Measurements from ENCODE around the gene EIF3B. TPM values are rescaled to one million over a fixed set of nuclear protein-coding genes. Genes with fewer than 3 reads are reported as not detected.

EIF3B gene
- total and polyA plus RNA-seq, 11 donors: 35.4 to 114 (median 72.4) TPM

DNA sequence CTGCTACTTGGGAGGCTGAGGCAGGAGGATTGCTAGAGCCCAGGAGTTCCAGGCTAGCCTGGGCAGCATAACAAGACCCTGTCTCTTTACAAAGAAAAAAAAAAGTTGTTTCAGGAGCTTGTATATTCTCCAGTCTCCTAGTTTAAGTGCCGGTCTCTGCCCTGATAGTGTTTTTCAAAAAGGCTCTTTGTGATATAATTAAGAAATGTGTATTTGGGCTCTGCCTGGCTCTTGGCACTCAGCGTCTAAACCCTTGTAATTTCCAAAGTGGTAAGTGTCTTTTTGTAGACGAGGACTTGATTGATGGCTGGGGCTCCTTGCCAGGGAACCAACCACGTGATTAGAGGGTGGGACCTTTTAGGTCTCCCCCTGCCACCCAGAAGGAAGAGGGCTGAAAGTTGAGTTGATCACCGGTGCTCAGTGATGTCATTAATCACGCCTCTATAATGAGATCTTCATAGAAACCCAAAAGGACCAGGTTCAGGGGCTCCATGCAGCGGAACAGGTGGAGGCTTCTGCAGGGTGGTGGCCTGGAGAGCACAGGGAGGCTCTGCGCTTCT is 4.4 kb downstream of the EIF3B start:
- intact Hi-C loops (cut with DNase I): loop anchor here in 3 of 10 donors (5.0 to 10.0 kb wide), 4 partner anchors 43 to 114 kb away; partner anchors contain the start of genes CHST12 (in 2 of the 3), MRM2 (in 1 of the 3) and NUDT1 (in 1 of the 3)

GRCh38 chr7:2359610-2360009 is 5.0 kb downstream of the EIF3B start:
- Histone ChIP-seq H3K27me3 (no peaks in the 10 kb centered on the region), H3K27ac (no peak overlapping the region), H3K9me3 (no peaks in the 10 kb centered on the region), H3K4me3 (no peak overlapping the region), H3K4me1 (peaks cover 0 to 51% (median 39%) of the 10 kb centered on the region in 12 donors), H3K36me3 (peaks cover 0 to 70% (median 63%) of the 10 kb centered on the region in 9 donors)
- intact Hi-C loops (cut with DNase I): loop anchor here in 3 of 10 donors (5.0 to 10.0 kb wide), 4 partner anchors 43 to 115 kb away; partner anchors contain the start of genes CHST12 (in 2 of the 3), MRM2 (in 1 of the 3) and NUDT1 (in 1 of the 3)
- TF ChIP-seq POLR2A (IDR thresholded peaks at IDR 0.05): no peak
- TF ChIP-seq, protein P1, sequence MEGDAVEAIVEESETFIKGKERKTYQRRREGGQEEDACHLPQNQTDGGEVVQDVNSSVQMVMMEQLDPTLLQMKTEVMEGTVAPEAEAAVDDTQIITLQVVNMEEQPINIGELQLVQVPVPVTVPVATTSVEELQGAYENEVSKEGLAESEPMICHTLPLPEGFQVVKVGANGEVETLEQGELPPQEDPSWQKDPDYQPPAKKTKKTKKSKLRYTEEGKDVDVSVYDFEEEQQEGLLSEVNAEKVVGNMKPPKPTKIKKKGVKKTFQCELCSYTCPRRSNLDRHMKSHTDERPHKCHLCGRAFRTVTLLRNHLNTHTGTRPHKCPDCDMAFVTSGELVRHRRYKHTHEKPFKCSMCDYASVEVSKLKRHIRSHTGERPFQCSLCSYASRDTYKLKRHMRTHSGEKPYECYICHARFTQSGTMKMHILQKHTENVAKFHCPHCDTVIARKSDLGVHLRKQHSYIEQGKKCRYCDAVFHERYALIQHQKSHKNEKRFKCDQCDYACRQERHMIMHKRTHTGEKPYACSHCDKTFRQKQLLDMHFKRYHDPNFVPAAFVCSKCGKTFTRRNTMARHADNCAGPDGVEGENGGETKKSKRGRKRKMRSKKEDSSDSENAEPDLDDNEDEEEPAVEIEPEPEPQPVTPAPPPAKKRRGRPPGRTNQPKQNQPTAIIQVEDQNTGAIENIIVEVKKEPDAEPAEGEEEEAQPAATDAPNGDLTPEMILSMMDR (IDR thresholded peaks at IDR 0.05): no peak
- 77 to 84% (median 81%) methylated on average over 9 to 11 of the region's 11 CpGs for WGBS, 4 donors
- DNase-seq (no peak), ATAC-seq (no peak)

More for the DNA sequence above, 4.4 kb downstream of the EIF3B start:
- no peak overlapping the region for H3K27ac ChIP-seq
- no peak for TF ChIP-seq POLR2A (IDR thresholded peaks at IDR 0.05)
- TF ChIP-seq, protein P1 (IDR thresholded peaks at IDR 0.05): no peak
- H3K36me3 ChIP-seq: peaks cover 0 to 64% (median 57%) of the 10 kb centered on the region in 9 donors
- 53 to 64% (median 59%) methylated on average over 8 of the region's 8 CpGs for WGBS, 4 donors
- ATAC-seq: no peak
- H3K4me3 ChIP-seq: no peak overlapping the region
- peaks cover 0 to 51% (median 39%) of the 10 kb centered on the region in 12 donors for H3K4me1 ChIP-seq
- H3K27me3 ChIP-seq: no peaks in the 10 kb centered on the region
- H3K9me3 ChIP-seq: no peaks in the 10 kb centered on the region
- DNase-seq: no peak

- WGBS, 4 donors: 60 to 68% (median 66%) methylated on average over 6 of the region's 6 CpGs
- ATAC-seq: peak in 1 of 4 donors; percentile 32
- H3K4me1 ChIP-seq: peaks cover 0 to 48% (median 37%) of the 10 kb centered on the region in 12 donors
- intact Hi-C loops (cut with DNase I): no loop called here
- H3K9me3 ChIP-seq: no peaks in the 10 kb centered on the region
- H3K4me3 ChIP-seq: no peak overlapping the region
- DNase-seq: no peak
- H3K27me3 ChIP-seq: no peaks in the 10 kb centered on the region
- TF ChIP-seq, protein P1 (IDR thresholded peaks at IDR 0.05): no peak
- no peak overlapping the region for H3K27ac ChIP-seq
- H3K36me3 ChIP-seq: peaks cover 0 to 82% (median 75%) of the 10 kb centered on the region in 9 donors
Observed at GRCh38 chr7:2360796-2361195, 6.2 kb downstream of the EIF3B start.

DNA sequence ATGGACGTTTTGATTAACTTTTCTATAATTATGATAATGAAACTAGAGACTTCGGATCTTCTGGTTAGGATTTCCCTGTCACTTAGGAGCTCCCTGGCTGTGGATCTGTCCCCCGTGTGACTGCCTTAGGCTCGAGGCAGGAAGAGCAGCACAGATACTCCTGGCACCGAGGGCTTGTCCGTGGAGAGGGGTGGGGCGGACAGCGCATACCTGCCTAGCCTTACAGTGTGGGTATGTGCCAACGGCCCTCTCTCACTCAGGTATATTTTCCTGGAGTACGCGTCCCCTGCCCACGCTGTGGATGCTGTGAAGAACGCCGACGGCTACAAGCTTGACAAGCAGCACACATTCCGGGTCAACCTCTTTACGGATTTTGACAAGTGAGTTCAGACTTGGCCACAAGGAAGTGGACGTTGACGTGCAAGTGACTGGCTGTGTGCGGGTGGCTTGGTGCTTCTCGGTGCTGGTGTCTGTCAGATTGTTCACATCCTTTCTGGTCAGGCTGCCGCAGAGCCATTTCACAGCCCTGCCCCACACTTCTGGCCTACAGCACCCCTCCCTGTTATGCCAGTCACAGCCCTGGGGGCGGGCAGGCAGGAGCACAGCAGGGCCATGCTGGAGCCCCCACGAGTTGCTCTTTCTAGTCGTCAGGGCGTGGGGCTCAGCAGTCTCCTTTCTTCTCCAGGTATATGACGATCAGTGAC is 7.9 kb downstream of the EIF3B start:
- Histone ChIP-seq H3K9me3 (no peaks in the 10 kb centered on the region), H3K27ac (no peak overlapping the region), H3K4me1 (peaks cover 0 to 30% (median 20%) of the 10 kb centered on the region in 12 donors), H3K4me3 (no peak overlapping the region), H3K36me3 (peaks cover 0 to 94% (median 90%) of the 10 kb centered on the region in 9 donors), H3K27me3 (no peaks in the 10 kb centered on the region)
- 89 to 94% (median 92%) methylated on average over 26 to 27 of the region's 27 CpGs for WGBS, 4 donors
- no peak for ATAC-seq
- no peak for DNase-seq
- intact Hi-C loops (cut with DNase I): no loop called here
- TF ChIP-seq, protein P1 (IDR thresholded peaks at IDR 0.05): no peak
- no peak for TF ChIP-seq POLR2A (IDR thresholded peaks at IDR 0.05)
